Measurements from ENCODE around the gene ANKEF1.
A peak's percentile ranks its signal among the peaks of the same experiment; 100 is the strongest.

Gene ANKEF1

DNA sequence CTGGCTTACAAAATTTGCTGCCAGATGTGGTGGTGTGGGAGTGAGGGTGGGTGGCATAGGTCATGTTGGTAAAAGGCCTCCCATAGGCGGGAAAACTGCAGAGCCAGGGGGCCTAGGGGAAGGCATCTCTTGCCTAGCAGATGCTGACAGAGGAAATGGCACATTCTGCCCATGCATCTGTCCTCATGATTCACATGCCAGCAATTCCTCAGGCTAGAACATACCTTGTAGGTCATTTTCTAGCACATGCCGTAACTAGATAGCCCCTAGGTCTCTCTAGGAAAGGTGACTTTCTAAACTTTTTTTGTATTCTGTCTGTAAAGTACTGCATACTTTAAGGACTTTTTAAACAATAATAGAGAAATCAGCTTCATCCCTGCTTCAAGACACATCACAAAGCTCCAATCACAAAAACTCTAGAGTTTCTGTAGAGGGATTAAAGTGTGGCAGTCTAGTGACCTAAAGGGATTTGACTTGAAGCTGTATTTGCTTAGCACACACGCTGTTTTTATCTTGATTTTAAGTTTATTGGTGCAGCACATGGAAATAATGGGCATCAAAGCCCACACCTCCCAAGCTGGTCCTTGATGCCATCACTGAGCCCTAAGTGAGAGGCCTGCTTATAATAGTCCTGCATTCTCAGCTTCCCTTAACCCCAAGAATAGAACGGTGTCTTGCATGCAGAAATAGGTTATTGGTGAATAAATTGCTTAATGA is 55.2 kb downstream of the ANKEF1 start:
- DNase-seq (ENCODE audit: low spot score) = no peak

DNA sequence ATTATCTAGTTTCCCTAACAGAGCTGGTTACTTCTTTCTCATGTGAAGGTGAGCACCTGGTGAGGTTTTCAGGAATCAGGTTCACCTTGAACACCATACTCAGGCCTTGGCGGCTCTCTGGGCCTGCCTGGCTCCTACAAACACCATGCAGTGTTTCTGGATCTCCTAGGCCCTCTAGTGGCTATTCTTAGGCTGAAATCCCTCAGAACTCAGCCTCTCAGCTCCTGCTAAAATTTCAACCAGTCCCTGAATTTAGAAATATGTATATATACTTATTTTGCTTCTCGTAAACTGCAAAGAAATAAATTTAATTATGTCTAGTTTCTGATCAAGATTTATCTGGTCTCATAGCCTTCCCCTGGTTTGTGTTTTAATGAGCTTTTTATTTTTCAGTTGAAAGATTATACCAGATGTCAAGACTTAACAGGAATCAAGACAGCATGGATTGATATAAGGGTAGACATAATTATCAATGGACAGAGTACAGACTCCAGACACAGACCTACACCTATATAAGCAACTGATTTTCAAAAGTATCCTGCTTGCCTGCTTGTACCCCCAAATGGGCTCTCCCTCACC is 55.9 kb downstream of the ANKEF1 start:
- peak; percentile 27 for DNase-seq (ENCODE audit: low spot score)

DNA sequence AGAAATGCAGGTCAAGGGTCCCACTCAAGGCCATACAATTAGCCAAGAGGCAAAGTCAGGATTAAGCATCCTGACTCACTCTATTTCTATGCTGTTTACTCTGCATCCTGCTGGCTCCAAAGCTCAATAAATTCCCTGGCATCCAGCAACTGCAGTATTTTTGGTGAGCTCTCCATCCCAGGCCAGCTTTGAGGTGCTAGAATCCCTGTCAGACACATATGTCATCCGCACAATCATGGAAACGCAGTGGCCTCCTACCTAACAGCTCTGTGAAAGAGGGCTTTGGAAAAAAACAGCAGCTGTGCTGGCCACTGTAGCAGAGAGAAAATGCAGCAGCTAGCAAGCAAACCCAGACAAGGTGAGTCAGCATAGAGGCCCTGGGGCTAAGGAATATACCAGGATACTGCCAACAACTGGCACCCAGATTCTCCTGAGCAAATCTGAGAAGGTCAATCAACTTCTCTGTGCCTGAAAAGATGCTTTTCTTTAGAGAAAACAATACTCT is 58.4 kb downstream of the ANKEF1 start:
- DNase-seq (ENCODE audit: low spot score) = no peak

DNA sequence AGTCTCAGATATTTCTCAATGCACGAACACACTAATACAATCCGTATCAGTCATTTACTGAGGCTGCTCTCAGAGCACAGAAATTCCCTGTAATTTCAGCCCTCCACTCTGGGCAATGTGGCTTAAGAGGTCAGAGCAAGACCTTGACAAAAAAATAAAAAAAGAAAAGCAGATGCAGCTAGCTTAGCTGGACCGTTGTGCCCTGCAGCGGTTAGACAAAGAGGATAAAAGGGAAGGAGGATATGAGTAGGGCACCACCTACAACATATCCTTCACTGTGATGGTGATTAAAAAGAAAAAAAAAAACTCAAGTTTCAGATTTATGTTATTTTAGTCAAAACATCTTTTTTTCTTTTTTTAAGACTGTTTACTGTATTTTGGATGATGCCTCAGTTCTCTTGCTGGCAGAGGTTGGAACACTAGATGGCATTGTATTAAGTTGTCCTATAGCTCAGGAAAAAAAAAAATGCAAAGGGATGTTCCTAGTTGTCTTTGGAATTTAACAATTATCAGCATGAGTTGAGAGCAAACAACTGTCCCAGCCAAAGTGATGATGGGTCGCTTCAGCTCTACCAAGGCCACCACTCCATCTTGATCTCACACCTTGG is 59.9 kb downstream of the ANKEF1 start:
- no peak for DNase-seq (ENCODE audit: low spot score)

- no peak for DNase-seq (ENCODE audit: low spot score)
Measured at GRCh38 chr20:10096790-10097189, 62.0 kb downstream of the ANKEF1 start.

GRCh38 chr20:10105046-10105445 is 70.3 kb downstream of the ANKEF1 start:
- no peak for DNase-seq (ENCODE audit: low spot score)
